AG09319 (cell line): ENCODE data around the gene GGT1.
"Not testable (repeated sequence)": the region's sequence is repeated elsewhere in the genome, so short reads cannot be mapped to it uniquely, and the experiment has no call there.

Source experiments
- DNase-seq: peaks from one replicate; pipeline ENCODE4 v3.0.0-alpha.2; 2010; ENCODE audit warnings: low read depth; ENCODE audit errors: extremely low read depth
- CTCF ChIP-seq: IDR thresholded peaks from 2 replicates; pipeline ENCODE4 v1.5.1; 2011; ENCODE audit warnings: low read depth, mild to moderate bottlenecking, inconsistent platforms, low read length, moderate library complexity

The GGT1 gene

DNA sequence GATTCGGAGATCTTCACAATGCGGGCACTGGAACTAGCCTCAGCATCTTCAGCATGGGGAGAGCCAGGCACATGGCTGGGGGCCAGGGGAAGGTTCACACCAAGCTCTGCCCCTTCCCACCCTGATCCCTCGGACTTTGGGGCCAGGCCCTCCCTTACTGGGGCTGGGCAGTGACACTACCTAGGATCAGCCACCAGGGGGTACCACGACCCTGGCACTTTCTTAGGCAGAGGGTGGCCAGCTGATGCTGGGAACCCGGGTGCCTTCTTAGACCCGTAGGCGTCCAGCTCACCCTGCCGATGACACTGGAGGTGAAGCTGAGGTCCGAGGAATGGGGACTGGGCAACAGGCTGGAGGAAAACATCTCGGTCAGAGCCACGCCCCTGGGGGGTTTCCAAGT, 26.1 kb downstream of the GGT1 start:
- peak; percentile 29 for TF ChIP-seq CTCF
- DNase-seq, result not testable (repeated sequence)

- not testable (repeated sequence) for DNase-seq
These were observed 27.9 kb downstream of the GGT1 start for GRCh38 chr22:24630812-24631427.

DNA sequence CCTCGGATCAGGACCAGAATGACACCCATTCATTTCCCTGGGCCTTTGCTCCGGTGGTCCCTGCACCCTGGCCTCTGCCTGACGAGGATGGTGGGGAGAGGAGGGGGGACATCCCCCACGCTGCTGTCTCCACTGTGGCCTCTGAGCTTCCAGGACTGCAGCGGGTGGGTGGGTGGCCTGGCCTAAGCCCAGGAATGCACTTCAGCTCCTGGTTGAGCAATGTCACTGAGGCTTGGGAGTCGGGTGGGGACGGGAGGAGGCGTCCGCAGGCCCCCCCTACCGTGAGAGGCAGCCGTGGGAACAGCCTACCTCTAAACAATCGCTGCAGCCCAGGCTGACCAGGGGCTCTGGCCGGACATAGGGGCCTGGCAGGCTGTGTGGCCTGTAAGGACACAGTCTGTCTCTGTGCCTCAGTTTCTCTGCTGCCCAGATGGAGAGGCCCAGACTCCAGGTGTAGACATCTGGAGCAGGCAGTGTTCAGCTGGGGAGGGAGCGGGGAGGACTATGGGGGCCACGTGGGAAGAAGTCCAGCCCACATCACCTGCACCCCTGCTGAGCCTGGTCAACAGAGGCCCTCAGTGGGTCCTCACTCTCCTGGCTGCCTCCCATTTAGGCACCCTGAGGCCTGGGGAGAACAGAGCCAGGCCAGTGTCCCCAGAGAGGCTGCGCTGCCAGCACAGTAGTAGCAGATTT, 28.6 kb downstream of the GGT1 start:
- not testable (repeated sequence) for DNase-seq

- not testable (repeated sequence) for DNase-seq
These were observed 29.6 kb downstream of the GGT1 start for GRCh38 chr22:24632642-24633041.

GRCh38 chr22:24633231-24634023, 30.4 kb downstream of the GGT1 start:
- DNase-seq, result not testable (repeated sequence)

GRCh38 chr22:24634776-24635389, 31.9 kb downstream of the GGT1 start:
- not testable (repeated sequence) for DNase-seq

- DNase-seq, result not testable (repeated sequence)
These were observed 33.5 kb downstream of the GGT1 start for GRCh38 chr22:24636513-24636912.

DNA sequence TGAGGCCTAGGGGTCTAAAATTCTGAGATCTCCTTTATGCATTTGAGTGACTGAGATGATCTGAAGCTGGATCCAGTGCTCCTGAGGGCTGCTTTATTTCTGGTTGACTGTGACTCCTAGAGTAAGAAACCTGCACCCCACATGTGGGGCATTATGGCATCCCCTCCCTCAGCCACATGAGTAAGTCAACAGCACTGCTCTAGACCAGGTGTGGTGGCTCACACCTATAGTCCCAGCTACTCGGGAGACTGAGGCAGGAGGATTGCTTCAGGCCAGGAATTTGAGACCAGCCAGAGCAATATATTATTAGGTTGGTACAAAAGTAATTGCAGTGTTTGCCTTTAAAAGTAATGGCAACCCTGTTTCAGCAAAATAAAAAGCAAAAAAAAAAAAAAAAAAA, 39.3 kb downstream of the GGT1 start:
- not testable (repeated sequence) for DNase-seq

DNA sequence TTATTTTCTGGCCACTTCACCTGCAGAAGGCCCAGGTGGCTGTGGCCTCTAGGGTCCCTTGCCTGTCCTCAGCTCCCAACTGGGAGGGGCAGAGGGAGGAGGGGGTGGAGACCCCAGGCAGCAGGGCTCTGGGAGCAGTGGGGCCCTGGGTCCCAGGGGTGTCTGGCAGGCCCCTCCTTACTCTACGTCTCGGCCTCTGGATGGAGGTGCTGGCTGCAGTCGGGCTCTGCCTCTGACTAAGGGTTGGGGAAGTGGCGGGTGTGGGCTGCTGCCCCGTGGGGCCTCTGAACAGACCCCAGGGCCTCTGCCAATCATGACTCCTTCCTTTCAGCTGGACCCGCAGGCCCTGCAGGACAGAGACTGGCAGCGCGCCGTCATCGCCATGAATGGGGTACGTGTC, 41.4 kb downstream of the GGT1 start:
- not testable (repeated sequence) for DNase-seq

GRCh38 chr22:24645408-24646399, 42.7 kb downstream of the GGT1 start:
- not testable (repeated sequence) for DNase-seq

DNA sequence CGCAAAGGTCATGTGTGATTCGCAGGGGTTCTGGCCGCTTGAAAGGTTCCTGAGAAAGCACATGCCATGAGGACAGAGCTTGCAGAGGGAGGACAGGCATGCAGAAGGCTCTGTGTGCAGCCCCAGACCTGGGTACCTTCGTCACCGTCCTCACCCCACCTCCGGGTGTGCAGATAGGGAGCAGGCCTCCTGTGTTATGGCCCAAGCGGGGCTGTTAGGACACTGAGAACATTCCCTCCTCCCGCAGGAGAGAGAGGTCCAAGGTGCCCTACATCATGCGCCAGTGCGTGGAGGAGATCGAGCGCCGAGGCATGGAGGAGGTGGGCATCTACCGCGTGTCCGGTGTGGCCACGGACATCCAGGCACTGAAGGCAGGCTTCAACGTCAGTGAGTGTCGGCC, 43.8 kb downstream of the GGT1 start:
- not testable (repeated sequence) for DNase-seq

DNA sequence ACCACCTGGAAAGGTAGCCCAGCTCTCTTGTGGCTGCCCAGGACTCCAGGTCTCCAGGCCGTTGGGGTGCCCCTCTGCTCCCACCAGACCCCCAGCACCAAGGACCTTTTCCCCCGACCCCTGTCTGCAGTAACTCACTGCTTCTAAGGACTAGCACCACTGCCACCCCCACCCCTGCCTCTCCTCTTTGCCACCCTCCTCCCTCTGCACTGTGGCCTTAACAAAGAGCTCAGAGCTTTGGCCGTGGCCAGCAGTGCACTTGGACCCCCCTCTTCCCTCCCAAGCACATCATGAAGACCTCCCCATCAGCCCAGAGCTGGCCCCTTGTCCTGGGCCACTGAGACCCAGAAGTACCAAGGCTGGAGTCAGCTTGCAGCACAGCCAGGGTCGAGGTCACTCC, 46.4 kb downstream of the GGT1 start:
- DNase-seq, result not testable (repeated sequence)

- DNase-seq, result not testable (repeated sequence)
These were observed 47.9 kb downstream of the GGT1 start for GRCh38 chr22:24650884-24651283.

DNA sequence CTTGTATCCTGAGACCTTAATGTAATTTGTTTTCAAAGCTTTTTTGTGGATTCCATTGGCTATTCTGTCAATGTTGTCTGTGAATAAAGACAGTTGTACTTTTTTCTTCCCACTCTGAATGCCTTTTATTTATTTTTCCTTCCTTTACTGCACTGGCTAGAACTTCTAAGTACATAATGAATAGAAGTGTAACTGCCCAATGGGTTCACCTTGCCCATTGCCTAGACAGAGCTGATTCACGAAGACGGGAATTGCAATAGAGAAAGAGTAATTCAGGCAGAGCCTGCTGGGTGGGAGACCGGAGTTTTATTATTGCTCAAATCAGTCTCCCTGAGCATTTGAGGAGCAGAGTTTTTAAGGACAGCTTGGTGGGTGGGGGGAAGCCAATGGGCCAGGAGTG, 62.4 kb downstream of the GGT1 start:
- not testable (repeated sequence) for DNase-seq

DNA sequence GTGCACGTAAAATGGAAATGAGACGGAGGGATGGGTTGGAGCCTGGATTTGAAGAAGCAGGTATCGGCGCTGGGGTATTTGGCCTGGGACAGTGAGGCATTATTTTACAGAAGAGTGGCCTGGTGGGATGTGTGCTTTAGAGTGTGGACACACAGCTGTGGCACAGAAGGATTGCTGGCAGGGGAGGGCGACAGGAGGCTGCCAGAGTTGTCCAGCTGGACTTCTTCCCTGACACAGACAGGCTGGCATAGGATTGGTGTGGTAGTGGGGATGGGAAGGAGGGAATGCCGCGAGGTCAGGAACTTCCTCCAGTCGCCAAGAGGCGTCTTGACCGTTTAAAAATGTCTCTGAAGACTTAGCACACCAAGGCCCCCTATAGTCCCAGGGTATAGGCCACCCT, 64.9 kb downstream of the GGT1 start:
- not testable (repeated sequence) for DNase-seq

DNA sequence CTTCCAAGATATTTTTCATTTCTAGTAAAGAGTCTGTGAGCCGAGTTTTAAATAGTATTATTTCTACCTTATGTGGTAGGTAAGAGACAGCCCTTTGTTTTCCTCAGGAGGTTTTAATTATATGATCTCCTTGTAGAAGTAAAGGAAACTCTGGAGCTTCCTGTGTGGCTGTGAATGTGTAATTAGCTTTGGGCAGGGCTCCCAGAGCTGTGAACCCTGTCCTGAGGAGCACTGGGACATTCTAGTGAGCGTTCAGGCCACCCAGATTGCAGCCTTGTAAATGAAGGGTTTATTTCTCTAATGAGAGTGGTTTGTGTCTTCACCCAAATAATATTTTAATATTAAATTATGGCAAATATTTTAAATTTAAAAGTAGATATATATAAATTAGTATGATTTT, 69.5 kb downstream of the GGT1 start:
- not testable (repeated sequence) for DNase-seq
